GM12873 (cell line): ENCODE results near the gene BBS1.

Experiments
- TF ChIP-seq, protein P1 (sequence below): IDR thresholded peaks from 2 replicates; pipeline ENCODE4 v1.5.1; 2012; ENCODE audit warnings: low read depth, mild to moderate bottlenecking, moderate library complexity, low read length, control low read depth; ENCODE audit not compliant: insufficient read depth; ENCODE audit errors: missing control alignments

BBS1 gene

DNA sequence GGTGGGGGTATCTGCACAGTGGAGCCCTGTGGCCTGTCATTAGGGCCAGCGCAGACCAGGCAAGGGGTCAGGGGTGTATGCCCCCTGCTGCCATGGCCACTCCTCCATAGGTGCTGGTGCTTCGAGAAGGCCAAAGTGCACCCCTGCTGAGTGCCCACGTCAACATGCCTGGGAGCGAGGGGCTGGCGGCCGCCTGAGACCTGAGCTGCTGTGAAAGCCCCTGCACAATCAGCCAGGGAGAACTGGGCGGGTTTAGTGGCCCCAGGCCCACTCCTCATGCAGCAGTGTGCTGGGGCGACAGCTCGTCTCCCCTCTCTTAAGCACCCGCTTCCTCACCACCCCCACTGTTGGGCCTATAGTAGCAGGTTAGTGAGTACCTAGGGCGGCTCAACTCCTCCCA is 21.4 kb downstream of the BBS1 start:
- TF ChIP-seq, protein P1, sequence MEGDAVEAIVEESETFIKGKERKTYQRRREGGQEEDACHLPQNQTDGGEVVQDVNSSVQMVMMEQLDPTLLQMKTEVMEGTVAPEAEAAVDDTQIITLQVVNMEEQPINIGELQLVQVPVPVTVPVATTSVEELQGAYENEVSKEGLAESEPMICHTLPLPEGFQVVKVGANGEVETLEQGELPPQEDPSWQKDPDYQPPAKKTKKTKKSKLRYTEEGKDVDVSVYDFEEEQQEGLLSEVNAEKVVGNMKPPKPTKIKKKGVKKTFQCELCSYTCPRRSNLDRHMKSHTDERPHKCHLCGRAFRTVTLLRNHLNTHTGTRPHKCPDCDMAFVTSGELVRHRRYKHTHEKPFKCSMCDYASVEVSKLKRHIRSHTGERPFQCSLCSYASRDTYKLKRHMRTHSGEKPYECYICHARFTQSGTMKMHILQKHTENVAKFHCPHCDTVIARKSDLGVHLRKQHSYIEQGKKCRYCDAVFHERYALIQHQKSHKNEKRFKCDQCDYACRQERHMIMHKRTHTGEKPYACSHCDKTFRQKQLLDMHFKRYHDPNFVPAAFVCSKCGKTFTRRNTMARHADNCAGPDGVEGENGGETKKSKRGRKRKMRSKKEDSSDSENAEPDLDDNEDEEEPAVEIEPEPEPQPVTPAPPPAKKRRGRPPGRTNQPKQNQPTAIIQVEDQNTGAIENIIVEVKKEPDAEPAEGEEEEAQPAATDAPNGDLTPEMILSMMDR = no peak

- TF ChIP-seq, protein P1 = no peak
These were observed 22.3 kb downstream of the BBS1 start for GRCh38 chr11:66532784-66533183.

- TF ChIP-seq, protein P1 = no peak
These were observed 28.9 kb downstream of the BBS1 start for GRCh38 chr11:66539170-66539869.

DNA sequence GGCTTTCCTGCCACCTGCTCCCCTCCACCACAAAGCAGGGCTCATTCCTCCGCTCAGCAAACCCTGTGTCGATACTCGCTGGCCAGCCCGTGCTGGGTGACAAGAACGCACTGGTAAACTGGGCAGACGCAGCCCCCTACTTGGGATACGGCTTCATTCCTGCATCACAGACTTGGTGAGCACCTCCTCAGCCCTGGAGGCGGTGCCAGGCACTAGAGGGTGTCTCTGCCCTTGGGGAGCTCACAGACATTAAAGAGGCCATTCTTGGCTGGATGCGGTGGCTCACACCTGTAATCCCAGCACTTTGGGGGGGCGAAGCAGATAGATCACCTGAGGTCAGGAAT is 29.4 kb downstream of the BBS1 start:
- TF ChIP-seq, protein P1 = no peak

DNA sequence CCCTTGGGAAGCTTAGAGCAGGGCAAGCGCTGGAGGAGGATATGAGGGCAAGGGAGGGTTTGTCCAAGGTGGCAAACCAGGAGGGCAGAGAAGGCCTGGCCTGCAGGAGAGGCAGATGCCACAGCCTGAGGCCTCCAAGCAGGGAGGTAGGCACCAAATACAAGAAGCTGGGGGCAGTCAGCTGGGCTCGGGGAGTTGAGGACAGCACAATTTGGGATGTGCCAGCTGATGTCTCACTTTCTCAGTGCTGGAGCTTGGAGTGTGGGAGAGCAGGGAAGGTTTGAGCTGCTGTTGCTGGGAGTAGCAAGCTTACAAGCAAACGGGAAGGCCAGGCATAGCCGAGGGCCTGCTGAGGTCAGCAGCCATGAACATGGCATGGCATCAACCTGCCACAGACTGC is 31.5 kb downstream of the BBS1 start:
- TF ChIP-seq, protein P1 = no peak

DNA sequence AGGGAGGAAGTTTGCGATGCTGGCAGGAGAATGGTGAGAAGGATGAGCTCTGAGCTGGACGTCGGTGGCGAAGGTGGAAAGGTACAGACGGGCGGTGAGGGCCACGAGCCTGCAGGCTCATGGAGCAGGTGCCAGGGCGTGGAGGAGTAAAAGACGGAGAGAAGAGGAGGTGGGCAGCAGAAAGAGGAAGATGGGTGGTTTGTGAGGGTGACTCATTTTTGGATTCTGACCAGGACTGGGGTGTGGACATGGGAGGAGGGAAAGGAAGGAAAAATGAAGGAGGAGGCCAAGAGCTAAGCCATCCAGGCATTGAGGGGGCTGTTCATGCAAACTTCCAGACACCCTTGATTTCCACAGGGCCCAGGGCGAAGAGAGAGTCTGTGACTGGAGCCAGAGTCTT is 31.9 kb downstream of the BBS1 start:
- TF ChIP-seq, protein P1 = no peak

DNA sequence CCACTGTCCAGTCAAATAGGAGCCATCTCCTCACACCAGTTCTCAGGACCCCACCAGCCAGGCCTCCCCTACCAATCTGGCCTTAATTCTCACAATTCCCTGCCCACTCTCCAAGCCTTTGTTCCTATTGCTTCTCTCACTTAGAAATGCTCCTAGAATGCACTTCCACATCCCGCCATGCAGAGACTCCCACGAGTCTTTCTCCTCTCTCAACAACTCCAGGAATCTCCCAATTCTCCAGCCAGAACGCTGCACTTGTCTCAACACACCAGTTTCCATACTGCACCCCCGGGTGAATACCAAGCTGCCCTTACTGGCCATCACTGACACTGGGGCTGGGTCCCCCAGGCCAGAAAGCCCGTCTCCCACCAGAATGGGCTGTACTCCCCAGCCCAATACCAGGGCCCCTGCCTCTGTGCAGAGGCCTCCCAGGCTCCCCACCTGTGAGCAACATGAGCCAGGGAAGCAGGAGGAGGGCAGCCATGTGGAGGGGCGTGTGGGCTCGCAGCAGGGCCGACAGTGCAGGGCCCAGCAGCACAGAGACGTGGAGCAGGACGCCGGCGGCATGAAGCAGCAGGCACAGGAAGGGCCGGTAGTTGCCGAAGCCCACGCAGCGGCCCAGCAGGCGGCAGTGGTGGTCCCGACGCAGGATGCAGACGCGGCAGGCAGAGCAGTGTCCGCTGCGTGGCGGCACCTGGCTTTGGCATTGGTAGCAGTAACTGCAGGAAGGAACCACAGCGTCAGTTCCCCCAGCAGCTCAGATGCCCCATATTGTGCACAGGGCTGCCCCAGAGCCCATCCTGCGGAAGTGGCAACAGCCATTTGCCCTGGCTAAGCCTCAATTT is 33.0 kb downstream of the BBS1 start:
- TF ChIP-seq, protein P1 = peak; percentile 55
